ENCODE data around the gene RALGAPA2. TPM values are rescaled to one million over a fixed set of nuclear protein-coding genes. Genes with fewer than 3 reads are reported as not detected.

Gene RALGAPA2
- total RNA-seq, 1 experiment from 2014 or later: 10.8 TPM

GRCh38 chr20:20699917-20700316 lies 12.5 kb downstream of the RALGAPA2 start:
- no peak for ATAC-seq
- no peak overlapping the region for H3K27ac ChIP-seq (ENCODE audit: low read depth, low read length)
- no peak overlapping the region for H3K4me3 ChIP-seq (replicated peaks in 1 of 2; ENCODE audit: low read depth in 1 of 2, low read length in 2 of 2)
- no peak overlapping the region for H3K4me2 ChIP-seq (ENCODE audit: low read length)
- H3K36me3 ChIP-seq (ENCODE audit: control insufficient read depth in 1 of 2, insufficient read depth in 2 of 2, low read length in 2 of 2): no peaks in the 10 kb centered on the region
- H2AFZ ChIP-seq (ENCODE audit: low read depth, low read length, poor library complexity, severe bottlenecking): no peak overlapping the region
- no peak overlapping the region for H3K9ac ChIP-seq (ENCODE audit: low read length)
- H4K20me1 ChIP-seq (ENCODE audit: insufficient read depth): no peaks in the 10 kb centered on the region
- H3K27me3 ChIP-seq (ENCODE audit: insufficient read depth, low read length): no peaks in the 10 kb centered on the region
- ChIA-PET CTCF (no interaction called here), RAD21 (ENCODE audit: low non-redundant PET in 1 of 2, low total read pairs in 2 of 2, uncharacterized antibody in 2 of 2, unreplicated experiment in 2 of 2) (no interaction called here), POLR2A (no interaction called here)
- no peak for DNase-seq (ENCODE audit: low read depth, low spot score)
- no peaks in the 10 kb centered on the region for H3K9me3 ChIP-seq (ENCODE audit: control insufficient read depth in 1 of 2, insufficient read depth in 1 of 2, low read depth in 1 of 2, low read length in 2 of 2)
- H3K79me2 ChIP-seq (ENCODE audit: insufficient read depth, low read length): no peaks in the 10 kb centered on the region
- no peaks in the 10 kb centered on the region for H3K4me1 ChIP-seq (ENCODE audit: control insufficient read depth in 1 of 2, insufficient read depth in 2 of 2, low read length in 2 of 2)
- no TSS peak for BruUV-seq (replicated peaks)
- intact Hi-C loops (cut with micrococcal nuclease): no loop called here
- no peaks in the 10 kb centered on the region for H3K9me2 ChIP-seq (ENCODE audit: insufficient read depth)
- TF ChIP-seq YY1 (IDR thresholded peaks at IDR 0.05; ENCODE audit: extremely low read depth, insufficient replicate concordance, low read depth, low read length): no peak
- TF ChIP-seq, protein P1, sequence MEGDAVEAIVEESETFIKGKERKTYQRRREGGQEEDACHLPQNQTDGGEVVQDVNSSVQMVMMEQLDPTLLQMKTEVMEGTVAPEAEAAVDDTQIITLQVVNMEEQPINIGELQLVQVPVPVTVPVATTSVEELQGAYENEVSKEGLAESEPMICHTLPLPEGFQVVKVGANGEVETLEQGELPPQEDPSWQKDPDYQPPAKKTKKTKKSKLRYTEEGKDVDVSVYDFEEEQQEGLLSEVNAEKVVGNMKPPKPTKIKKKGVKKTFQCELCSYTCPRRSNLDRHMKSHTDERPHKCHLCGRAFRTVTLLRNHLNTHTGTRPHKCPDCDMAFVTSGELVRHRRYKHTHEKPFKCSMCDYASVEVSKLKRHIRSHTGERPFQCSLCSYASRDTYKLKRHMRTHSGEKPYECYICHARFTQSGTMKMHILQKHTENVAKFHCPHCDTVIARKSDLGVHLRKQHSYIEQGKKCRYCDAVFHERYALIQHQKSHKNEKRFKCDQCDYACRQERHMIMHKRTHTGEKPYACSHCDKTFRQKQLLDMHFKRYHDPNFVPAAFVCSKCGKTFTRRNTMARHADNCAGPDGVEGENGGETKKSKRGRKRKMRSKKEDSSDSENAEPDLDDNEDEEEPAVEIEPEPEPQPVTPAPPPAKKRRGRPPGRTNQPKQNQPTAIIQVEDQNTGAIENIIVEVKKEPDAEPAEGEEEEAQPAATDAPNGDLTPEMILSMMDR (IDR thresholded peaks at IDR 0.05 in 2 of 3, conservative IDR thresholded peaks at IDR 0.05 in 1 of 3; ENCODE audit: borderline replicate concordance in 1 of 3, insufficient read depth in 1 of 3, low read depth in 2 of 3, low read length in 2 of 3): no peak
- no peak for TF ChIP-seq MAX (IDR thresholded peaks at IDR 0.05)
- TF ChIP-seq CBX3 (IDR thresholded peaks at IDR 0.05; ENCODE audit: low read depth): no peak
- no peak for TF ChIP-seq RAD21 (IDR thresholded peaks at IDR 0.05; ENCODE audit: low read depth)
- no peak for TF ChIP-seq FOSL1 (IDR thresholded peaks at IDR 0.05; ENCODE audit: low read depth)
- TF ChIP-seq EZH2phosphoT487 (IDR thresholded peaks at IDR 0.05; ENCODE audit: borderline replicate concordance): no peak
- TF ChIP-seq SP1 (IDR thresholded peaks at IDR 0.05; ENCODE audit: low read depth): no peak
- no peak for TF ChIP-seq CEBPB (IDR thresholded peaks at IDR 0.05; ENCODE audit: low read depth)
- no peak for TF ChIP-seq JUND (IDR thresholded peaks at IDR 0.05)
- no peak for TF ChIP-seq SRF (IDR thresholded peaks at IDR 0.05; ENCODE audit: low read depth)
- no peak for TF ChIP-seq POLR2AphosphoS5 (IDR thresholded peaks at IDR 0.05; ENCODE audit: low read depth, low read length)
- TF ChIP-seq EZH2 (IDR thresholded peaks at IDR 0.05): no peak
- TF ChIP-seq EGR1 (IDR thresholded peaks at IDR 0.05; ENCODE audit: low read depth): no peak
- no peak for TF ChIP-seq ZNF274 (IDR thresholded peaks at IDR 0.05; ENCODE audit: low read depth, low read length)
- TF ChIP-seq POLR2A (IDR thresholded peaks at IDR 0.05; ENCODE audit: borderline replicate concordance, extremely low read depth, insufficient read depth, insufficient read length): no peak
- no peak for TF ChIP-seq ELF1 (IDR thresholded peaks at IDR 0.05; ENCODE audit: borderline replicate concordance, low read depth)

All from HCT116 (cell line).